ENCODE results near the gene PIGR.

GRCh38 chr1:206887701-206888100 lies 58.6 kb downstream of the PIGR start:
- TF ChIP-seq, protein P1, sequence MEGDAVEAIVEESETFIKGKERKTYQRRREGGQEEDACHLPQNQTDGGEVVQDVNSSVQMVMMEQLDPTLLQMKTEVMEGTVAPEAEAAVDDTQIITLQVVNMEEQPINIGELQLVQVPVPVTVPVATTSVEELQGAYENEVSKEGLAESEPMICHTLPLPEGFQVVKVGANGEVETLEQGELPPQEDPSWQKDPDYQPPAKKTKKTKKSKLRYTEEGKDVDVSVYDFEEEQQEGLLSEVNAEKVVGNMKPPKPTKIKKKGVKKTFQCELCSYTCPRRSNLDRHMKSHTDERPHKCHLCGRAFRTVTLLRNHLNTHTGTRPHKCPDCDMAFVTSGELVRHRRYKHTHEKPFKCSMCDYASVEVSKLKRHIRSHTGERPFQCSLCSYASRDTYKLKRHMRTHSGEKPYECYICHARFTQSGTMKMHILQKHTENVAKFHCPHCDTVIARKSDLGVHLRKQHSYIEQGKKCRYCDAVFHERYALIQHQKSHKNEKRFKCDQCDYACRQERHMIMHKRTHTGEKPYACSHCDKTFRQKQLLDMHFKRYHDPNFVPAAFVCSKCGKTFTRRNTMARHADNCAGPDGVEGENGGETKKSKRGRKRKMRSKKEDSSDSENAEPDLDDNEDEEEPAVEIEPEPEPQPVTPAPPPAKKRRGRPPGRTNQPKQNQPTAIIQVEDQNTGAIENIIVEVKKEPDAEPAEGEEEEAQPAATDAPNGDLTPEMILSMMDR (IDR thresholded peaks at IDR 0.05 in 2 of 3, conservative IDR thresholded peaks at IDR 0.05 in 1 of 3; ENCODE audit: borderline replicate concordance in 1 of 3, insufficient read depth in 1 of 3, low read depth in 2 of 3, low read length in 2 of 3): no peak
- TF ChIP-seq RAD21 (IDR thresholded peaks at IDR 0.05; ENCODE audit: low read depth): no peak

All from HCT116 (cell line).